NCI-H2196 treated with DMSO at 0.1 percent for 48 hours (cell line): ENCODE data around the gene PI16.
"Not testable (repeated sequence)": the region's sequence is repeated elsewhere in the genome, so short reads cannot be mapped to it uniquely, and the experiment has no call there.

ENCODE experiments used
- DNase-seq: peaks from one replicate; lab custom pipeline; 2025; ENCODE audit not compliant: unreplicated experiment; lab: John Stamatoyannopoulos, UW

PI16 gene

DNA sequence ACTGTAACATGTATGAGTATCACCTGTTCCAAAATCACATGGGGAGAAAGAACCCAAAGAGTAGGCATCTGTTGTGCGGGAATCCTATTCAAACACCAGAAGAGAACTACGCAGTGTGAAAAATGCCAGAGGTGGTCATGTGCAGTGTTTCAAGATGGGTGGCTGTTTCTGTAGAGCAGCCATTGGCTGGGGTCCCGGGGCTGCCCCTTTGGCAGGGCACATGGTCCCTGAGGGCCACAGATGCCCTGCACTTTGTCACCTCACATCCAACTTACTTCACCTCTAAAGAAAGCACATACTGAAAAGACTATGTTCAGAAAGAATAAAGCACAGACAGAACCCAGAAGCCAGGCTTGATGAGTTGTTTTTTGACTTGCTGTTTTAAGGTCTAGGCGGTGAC, 19.1 kb downstream of the PI16 start:
- DNase-seq: no peak

DNA sequence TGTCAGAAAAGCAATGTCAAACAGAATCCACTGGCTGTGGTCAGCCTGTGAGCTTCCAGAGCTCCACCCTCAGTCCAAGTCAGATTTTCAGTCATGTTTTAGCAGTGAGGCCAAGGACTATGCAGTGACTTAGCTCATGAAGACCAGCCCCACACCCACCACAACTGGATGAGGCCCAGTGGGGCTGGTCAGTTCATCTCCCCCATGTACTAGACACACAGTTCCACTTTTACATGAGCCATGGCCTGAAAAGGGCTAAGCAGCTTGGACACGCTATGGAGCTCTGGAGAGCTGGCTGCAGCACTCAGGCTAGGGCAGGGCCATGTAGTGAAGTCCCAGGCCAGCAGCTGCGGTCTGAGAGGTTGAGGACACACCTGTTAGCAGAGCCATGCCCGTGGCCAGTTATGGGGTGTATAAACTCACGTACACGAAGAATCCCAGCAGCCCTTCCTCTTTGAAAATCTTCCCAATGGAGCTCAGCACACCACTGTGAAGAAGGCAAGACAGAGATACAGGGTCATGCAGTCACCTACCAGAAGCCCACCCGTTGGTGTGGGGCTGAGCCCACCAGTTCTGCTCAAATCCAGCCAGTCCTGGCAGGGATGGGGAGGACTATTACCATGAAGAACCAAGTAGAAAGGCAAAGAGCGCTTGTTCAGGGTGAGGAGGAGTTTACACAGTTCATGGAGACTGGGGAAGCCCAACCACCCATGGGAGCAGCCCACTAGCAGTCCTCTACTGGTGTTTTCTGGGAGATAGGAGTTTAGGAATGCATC, 20.9 kb downstream of the PI16 start:
- no peak for DNase-seq

DNA sequence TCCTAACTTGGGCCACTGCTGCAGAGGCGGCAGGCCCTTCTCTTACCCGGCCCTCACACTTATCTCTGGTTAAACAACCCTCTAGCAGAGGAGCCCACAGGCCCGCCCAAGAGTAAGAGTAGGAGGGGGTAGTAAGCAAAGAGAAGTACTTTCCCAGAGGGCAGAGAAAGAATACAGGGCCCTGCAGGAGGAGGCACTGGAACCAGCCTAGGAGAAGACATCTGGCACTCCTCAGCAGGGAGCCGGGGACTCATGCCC, 21.4 kb downstream of the PI16 start:
- no peak for DNase-seq

DNA sequence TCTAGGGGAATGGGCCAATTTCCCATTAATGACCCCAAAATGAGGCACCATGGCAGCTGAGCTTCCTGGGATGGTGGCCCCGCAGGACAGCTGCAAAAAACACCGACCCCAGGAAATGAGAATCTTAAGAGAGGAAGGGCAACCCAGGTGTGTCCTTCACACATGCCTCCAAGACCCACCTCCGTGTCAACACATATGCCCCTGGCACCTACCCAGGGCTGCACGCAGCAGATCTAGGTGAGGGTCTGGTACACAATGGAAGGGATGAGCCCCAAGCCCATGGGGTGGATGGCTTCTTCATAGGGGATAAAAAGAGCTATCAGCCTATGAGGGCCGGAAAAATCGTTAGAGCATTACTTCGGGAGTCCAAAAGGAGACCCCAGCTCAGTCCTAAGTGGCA, 22.0 kb downstream of the PI16 start:
- no peak for DNase-seq

DNA sequence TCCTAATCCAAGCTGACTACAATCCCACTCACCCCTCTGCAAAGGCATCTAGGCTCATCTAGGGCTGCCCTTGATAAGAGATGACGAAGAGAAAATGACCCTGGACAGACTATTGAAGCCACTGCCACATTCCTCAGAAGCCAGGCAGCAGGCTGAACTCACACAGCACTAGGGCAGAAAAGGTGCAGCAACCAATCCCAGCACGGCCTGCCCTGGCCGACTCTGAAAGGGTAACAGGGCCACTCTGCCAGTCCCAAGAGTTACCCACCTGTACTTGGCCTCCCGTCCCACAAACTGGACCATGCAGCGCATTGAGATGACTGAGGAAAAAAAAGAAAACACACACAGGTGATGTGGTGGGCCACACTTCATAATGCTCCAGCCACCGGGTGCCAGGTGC, 22.4 kb downstream of the PI16 start:
- no peak for DNase-seq

DNA sequence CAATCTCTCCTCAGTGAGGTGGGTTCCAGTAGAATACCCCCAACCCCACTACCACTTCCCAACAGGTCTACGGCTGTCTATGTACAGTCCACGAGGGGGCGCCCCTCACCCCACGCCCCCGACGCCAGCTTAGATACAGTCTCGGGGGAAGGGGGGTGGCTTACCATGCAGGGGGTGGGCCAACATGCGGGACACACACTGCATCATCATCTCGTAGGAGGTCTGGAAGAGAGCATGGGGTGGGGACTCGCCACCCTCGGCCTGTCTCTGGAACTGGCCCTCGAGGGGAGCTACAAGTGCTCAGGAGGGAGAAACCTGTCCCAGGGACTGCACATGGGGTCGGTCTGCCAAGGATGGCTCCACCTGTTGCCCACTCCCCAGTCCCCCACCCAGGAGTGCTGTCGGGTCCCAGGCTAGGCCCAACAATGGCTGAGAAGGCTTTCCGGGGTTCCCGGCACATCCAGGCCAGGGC, 23.0 kb downstream of the PI16 start:
- DNase-seq: no peak

DNA sequence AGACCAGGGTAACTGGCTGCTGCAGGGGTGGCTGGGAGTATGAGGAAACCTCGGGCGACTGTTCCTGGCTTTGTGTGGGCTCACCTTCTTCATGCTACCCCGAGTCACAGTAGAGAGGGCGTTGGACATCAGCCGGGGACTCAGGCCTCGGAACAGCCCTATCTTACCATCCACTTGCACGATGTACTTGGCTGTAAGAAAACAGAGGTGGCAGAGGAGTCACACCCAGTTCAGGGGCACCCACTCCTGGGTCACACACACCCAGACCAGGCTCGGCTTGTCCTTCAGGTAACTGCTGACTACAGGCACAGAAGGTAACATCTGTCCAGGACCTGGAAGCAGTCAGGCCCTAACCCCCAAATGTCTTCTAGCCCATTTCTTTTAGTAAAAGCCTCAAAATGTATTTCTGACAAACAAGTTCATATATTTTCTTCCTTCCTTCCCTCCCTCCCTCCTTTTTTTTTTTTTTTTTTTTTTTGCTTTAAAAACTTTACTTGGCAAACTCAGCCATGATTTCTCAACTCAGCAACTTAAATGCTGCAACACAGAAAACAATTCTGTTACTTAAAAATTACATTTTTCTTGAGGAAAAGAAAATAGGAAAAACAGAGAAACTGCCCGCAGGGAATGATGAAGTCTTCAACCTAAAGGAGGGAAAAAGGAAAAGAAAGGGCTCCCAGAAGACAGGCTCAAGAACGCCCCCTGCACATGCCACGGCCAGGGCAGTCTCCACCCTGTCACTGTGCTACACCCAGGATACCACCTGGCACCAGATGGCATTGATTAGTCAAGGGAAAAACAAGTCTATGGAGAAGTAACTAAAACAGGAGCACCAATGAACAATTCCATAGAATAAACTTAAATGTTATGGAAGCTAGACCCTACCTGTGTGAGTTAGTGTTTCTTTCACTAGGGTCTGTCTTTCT, 24.1 kb downstream of the PI16 start:
- DNase-seq: no peak

DNA sequence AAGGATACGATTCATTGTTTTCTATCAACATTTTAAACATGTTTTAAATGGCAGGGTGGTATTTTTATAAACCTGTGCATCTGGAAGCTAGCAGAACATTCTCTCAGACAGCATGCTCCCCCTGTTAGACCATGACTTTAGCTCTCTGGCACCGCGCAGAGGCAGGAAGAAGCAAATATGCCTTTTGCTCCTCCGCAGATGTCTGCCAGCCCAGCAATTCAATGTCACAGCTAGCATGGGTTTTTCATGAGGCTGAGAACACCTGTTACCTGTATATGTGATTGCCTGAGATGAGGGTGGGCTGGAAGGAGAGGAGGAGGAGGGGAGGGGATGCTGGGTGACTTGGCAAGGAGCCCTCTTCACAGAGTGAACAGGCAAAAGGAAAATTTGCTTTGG, 24.8 kb downstream of the PI16 start:
- DNase-seq: peak; percentile 22

DNA sequence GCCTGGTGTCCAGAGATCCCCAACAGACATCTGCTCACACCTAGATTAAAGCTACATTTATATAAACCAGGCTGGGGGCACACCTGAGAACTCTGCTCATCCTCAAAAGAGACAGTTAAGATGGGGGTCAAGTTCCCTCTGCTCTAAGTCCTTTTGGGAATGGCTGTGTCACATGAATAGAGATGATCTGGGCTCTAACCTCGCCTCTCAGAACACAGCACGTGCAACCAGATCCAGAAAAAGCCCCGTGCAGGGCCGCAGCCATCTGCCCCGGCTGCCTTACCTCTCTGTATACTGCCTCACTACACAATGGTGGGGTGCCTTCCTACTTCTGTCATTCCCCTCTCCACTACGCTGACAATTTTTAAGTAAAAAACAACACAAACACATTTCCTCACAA, 25.6 kb downstream of the PI16 start:
- DNase-seq: no peak

DNA sequence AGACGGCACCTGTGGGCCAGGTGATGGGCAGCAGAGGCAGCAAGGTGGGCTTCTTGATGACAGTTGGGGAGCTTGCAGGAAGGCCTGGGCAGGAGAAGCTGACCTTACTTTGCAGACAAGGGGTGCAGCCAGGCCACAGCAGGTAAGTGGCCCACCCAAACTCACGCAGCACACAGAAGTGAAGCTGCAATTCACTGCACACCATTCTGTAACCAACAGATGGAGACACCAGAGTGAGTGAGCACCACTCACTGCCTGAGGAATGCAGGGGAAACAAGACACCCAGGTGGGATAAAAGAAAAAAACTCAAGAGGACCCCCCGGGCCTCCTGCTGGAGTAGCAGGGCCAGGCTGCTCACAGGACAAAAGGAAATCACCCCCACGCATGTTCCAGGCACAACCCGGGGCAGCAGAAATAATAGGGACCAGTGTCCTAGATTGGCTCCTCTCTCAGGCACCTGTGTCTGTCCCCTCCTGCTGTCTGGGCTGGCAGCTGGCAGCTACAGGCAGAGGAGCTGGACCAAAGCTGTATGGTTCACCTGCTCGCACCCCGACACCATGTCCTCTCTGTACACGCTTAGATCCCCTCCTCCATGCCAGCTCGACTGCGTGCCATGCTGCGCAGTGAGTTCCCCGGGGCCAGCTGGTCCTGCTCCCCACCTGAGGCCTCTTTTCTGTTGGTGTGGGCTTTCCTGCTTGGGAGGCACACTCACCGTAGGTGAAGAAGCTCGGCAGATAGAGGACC, 26.5 kb downstream of the PI16 start:
- no peak for DNase-seq

DNA sequence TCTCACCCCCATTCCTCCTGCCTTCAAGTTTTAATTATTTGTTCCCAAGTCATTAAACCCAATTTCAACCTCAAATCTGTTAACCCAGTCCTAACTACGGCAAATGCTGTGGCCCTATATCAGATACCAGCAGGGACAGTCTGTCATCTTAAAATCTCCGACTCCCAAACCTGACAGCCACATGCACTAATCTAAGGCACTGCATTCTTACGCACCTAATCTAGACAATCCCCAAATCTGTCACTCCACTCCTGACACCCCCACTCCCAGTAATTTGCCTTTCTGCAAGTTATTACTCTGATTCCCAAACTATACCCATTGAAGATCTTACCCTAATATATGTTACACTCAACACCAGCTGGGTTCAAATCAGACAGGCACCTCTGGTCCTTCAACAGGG, 29.0 kb downstream of the PI16 start:
- DNase-seq: no peak

DNA sequence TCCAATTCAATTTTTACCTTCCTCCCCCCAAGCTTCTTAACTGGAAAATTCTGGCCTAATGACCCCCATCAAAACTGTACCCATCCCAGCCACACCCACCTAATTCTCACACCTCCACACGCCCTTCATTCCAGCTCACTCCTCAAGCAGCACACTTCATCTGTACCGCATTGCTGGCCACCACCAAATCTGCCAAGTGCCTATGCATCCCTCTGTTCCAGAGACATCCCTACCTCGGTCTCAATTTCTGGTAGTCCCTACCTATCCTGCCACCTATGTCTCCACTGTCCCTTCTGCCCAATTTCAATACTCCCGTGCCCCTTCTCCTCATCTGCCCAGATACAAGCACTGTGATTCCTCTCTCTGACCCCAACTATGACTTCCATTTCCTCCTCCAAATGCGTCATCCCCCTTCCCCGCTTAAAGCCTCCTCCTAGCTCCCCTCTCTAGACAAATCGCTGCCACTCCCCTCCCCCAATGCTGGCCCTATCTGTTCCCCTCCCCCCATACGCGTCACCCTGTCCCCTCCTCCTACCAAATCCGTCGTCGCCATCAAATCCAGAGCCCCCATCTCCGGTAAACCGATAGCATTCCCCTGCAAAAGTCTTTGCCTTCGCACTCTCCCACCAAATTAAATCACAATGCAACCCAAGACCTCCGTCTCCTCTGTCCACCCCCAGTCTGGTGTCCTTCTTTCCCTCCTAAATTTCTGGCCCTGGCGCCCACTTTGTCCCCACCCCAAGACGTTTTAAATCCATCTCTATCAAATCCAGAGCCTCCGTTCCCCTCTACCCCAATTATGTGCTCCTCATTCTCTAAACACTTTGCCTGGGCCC, 30.3 kb downstream of the PI16 start:
- DNase-seq: no peak

DNA sequence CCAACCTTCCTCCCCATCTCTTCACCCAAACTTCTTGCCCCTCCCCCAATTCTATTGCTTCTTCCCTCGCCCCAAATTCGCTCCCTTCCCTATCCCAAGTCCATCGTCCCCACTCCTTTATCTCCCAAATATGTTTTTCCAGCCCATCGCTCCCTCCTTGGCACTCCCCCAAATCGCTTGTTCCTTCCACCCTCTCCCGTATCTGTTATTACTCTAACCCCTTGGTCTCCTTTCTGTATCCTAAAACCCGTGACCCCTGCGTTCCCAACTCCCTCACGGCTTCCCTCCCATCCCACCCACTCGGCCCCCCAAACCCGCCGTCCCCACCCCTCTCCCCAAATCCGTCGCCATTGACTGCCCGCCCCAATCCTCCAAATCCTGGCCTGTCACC, 30.9 kb downstream of the PI16 start:
- no peak for DNase-seq

DNA sequence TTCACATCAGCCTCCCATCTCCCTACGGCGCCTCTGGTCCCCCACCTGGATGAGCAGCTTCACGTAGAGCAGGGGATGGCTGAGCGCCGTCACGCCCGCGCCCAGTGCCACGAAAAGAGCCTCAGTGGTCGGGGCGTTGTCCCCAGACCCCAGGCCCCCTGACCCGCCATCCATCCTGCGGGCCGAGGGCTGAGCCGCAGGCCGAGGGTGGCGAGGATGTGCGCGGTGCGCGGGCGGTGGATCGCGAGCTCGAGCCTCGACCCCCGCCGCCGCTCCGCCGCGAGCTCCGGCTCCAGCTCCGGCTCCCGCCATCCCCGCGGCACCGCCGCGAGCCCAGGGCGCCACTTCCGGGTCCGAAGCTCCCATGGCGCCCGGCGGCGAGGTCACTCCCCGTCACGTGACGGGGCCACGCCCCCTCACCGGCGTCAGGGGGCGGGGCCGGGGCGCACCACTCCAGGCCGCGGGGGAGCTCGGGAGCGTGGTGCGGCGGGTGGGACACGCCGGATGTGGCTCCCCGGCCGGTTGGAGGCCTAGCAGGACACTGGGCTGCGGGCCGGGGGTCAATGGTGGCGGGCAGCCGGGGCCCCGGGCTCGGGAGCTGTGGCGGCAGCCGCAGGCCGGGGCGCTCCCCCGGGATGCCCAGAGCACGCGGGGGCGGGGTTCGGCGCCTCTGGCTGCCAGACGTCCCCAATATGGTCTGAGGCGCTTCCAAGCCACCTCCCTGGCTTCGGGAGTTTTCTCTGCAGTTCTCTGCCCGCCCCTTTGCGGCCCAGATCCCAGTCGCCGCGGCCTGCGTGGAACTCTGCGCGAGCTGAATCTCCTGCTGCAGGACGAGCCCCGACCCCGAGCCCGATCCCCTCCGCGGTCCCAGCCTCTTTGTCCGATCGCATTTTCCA, 31.5 kb downstream of the PI16 start, which contains the start of gene MTCH1:
TSS of gene MTCH1 (minus strand) at position 389 of the 896 bp plus-strand sequence. CDS start at position 366, 23 bp downstream.
- DNase-seq: peak; percentile 65

DNA sequence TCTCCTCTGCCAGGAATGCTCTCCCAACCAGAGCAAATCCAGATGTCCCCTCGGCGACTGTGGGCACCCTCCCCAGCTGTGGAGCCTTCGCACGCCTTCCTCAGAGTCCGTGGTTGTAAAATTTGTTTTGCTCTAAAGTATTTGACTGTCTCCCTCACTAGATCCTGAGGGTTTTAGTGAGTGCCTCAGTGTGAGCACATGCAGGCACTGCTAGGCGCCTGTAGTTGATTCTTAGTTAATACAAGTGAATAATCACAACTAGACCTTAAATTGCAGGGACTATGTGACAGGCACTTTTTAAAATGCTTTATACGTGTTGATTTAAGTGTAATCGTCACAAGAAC, 32.1 kb downstream of the PI16 start:
- no peak for DNase-seq

DNA sequence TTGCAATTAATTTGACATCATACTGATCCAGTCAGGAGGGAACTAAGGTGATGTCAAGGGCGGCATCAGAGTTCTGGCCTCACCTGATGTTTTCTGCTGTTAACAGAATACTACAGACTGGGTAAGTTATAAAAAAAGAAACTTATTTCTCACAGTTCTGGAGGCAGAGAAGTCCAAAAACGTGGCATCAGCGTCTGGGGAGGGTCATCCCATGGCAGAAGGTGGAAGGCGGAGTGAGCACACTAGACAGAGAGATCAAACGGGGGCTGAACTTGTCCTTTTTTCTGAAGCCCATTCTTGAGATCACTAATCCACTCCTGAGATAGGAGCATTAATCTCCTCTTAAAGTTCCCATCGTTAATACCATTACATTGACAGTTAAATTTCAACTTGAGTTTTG, 34.7 kb downstream of the PI16 start:
- no peak for DNase-seq

DNA sequence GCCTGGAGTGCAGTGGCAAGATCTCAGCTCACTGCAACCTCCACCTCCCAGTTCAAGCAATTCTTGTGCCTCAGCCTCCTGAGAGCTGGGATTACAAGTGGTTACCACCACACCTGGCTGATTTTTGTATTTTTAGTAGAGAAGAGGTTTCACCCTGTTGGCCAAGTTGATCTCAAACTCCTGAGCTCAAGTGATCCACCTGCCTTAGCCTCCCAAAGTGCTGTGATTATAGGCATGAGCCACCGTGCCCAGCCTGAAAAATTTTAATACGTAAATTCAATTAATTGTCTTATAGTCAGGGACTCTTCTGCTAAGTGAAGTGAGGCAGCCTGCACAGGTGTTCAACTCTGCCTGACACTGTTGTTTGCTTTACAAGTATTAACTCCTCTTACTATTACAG, 35.9 kb downstream of the PI16 start:
- DNase-seq: not testable (repeated sequence)

DNA sequence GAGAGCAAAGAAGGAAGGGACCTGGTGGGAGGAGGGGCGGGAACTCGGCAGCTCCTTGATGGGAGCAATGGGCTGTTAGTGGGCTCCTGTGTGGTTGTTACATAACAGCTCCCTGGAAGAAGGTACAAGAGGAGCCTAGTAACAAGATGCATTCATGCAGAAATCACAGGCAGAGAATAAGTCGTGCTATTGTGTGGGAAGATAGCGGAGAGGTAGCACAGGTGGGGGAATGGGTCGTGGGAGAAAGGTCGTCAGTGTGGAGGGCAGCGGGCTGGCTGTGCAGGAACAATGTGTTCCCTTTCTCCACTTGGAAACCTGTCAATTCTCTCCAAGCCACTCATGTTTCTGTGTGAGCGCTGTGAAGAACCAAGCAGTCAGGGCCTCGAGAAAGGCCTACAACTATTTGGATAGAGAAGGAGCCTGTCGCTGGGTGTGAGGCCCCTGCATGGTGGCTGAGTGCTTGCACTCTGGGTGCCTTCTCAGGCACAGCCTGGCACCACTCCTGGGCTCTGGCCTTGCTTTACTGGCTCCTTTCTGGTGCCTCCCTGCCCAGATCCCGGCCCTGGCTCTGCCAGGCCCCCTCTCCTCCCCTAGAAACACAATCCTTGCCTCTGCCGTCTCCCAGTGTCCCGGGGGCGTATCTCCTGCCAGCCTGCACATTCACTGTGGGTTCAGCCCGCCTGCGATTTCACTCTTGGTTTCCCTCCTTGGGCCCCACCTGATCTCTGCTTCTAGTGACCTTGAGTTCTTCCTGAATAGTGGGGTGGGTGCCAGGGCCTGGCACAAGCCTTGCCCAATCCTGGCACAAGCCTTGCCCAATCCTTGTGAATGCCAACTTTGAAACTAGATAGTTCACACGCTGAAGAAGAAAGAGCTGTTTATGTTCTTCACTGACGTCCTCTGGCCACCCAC, 43.5 kb downstream of the PI16 start:
- DNase-seq: no peak

DNA sequence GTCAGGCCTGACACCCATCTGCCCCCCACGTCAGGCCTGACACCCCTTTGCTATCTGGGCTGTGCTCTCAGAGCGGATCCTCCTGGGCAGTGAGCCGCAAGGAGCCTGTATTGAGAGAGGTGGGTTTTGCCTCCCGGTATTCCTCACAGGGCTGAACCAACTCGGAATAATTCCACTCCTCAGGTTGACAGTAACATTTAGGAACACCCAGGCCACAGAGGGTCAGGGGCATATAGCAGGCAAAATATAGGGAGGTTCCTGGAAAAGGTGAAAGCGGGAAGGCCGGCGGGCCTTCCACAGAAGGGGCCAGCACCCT, 44.1 kb downstream of the PI16 start:
- DNase-seq: no peak
